Measurements from ENCODE around the gene RBM46. TPM values are rescaled to one million over a fixed set of nuclear protein-coding genes. Genes with fewer than 3 reads are reported as not detected.

The RBM46 gene
- total RNA-seq, 1 experiment from 2014 or later: not detected

DNA sequence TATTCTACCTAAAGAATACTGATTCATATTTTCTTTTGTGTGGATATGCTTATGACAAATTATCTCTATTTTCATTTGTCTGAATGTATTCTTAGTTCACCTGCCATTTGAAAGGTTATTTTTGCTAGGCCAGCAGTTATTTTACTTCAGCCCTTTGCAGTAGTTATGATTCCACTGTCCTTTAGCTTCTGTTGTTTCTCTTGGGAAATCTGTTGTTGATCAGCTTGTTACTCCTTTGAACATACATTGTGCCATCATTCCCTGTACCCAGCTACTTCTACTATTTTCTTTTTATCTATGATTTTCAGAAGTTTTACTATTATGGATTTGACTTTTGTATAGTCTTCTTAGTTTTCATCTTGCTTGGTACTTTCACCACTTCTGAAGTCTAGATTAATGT lies 37.2 kb downstream of the RBM46 start:
- ChIA-PET CTCF (no interaction called here), POLR2A (no interaction called here)
- no peak for DNase-seq (ENCODE audit: low read depth, low spot score)
- H3K9me3 ChIP-seq (ENCODE audit: control insufficient read depth, insufficient read depth, low read depth, low read length): no peaks in the 10 kb centered on the region
- in situ Hi-C loops (cut with HindIII; ENCODE audit: low pct_unique_long_range_greater_than_20kb, low sequenced_read_pairs): no loop called here
- H3K4me3 ChIP-seq (ENCODE audit: low read depth in 2 of 2, low read length in 2 of 2): no peak overlapping the region
- no TSS peak for BruUV-seq (replicated peaks)
- intact Hi-C loops (cut with micrococcal nuclease; ENCODE audit: unreplicated experiment): no loop called here
- ATAC-seq: no peak
- H3K36me3 ChIP-seq (ENCODE audit: control insufficient read depth, insufficient read depth, low read length): no peaks in the 10 kb centered on the region
- TF ChIP-seq SIN3A (IDR thresholded peaks at IDR 0.05; ENCODE audit: borderline replicate concordance, insufficient read depth, low read depth, low read length): no peak
- TF ChIP-seq, protein P1, sequence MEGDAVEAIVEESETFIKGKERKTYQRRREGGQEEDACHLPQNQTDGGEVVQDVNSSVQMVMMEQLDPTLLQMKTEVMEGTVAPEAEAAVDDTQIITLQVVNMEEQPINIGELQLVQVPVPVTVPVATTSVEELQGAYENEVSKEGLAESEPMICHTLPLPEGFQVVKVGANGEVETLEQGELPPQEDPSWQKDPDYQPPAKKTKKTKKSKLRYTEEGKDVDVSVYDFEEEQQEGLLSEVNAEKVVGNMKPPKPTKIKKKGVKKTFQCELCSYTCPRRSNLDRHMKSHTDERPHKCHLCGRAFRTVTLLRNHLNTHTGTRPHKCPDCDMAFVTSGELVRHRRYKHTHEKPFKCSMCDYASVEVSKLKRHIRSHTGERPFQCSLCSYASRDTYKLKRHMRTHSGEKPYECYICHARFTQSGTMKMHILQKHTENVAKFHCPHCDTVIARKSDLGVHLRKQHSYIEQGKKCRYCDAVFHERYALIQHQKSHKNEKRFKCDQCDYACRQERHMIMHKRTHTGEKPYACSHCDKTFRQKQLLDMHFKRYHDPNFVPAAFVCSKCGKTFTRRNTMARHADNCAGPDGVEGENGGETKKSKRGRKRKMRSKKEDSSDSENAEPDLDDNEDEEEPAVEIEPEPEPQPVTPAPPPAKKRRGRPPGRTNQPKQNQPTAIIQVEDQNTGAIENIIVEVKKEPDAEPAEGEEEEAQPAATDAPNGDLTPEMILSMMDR (IDR thresholded peaks at IDR 0.05): no peak
- TF ChIP-seq, protein P2, sequence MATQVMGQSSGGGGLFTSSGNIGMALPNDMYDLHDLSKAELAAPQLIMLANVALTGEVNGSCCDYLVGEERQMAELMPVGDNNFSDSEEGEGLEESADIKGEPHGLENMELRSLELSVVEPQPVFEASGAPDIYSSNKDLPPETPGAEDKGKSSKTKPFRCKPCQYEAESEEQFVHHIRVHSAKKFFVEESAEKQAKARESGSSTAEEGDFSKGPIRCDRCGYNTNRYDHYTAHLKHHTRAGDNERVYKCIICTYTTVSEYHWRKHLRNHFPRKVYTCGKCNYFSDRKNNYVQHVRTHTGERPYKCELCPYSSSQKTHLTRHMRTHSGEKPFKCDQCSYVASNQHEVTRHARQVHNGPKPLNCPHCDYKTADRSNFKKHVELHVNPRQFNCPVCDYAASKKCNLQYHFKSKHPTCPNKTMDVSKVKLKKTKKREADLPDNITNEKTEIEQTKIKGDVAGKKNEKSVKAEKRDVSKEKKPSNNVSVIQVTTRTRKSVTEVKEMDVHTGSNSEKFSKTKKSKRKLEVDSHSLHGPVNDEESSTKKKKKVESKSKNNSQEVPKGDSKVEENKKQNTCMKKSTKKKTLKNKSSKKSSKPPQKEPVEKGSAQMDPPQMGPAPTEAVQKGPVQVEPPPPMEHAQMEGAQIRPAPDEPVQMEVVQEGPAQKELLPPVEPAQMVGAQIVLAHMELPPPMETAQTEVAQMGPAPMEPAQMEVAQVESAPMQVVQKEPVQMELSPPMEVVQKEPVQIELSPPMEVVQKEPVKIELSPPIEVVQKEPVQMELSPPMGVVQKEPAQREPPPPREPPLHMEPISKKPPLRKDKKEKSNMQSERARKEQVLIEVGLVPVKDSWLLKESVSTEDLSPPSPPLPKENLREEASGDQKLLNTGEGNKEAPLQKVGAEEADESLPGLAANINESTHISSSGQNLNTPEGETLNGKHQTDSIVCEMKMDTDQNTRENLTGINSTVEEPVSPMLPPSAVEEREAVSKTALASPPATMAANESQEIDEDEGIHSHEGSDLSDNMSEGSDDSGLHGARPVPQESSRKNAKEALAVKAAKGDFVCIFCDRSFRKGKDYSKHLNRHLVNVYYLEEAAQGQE (IDR thresholded peaks at IDR 0.05; ENCODE audit: insufficient read depth in 1 of 2, low read depth in 2 of 2, low read length in 1 of 2): no peak
- no peak for TF ChIP-seq TCF7L2 (IDR thresholded peaks at IDR 0.05; ENCODE audit: low read depth, low read length)
- no peak for TF ChIP-seq POLR2AphosphoS5 (IDR thresholded peaks at IDR 0.05; ENCODE audit: low read depth, low read length)
- no peaks in the 10 kb centered on the region for H3K4me1 ChIP-seq (ENCODE audit: control insufficient read depth, insufficient read depth, low read length)
- no peak overlapping the region for H3K27ac ChIP-seq (ENCODE audit: low read length)
- H3K27me3 ChIP-seq (ENCODE audit: control insufficient read depth, insufficient read depth, low read length): no peaks in the 10 kb centered on the region

DNA sequence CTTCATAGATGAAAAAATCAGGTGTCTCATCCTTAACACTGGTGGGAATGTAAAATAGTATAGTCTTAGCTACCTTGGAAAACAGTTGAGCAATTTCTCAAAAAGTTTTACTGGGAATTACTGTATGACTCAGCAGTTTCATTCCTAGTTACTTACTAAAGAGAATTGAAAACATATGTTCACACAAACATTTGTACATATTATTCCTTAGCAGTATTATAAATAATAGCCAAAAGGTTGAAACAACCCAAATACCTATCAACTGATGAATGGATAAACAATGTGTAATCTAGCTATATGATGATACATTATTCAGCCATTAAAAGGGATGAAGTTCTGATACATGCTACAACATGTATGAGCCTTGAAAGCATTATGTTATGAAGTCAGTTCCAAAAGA lies 41.7 kb downstream of the RBM46 start:
- ATAC-seq (no peak), DNase-seq (ENCODE audit: low read depth, low spot score) (no peak)
- TF ChIP-seq TCF7L2 (IDR thresholded peaks at IDR 0.05; ENCODE audit: low read depth, low read length) (no peak), POLR2AphosphoS5 (IDR thresholded peaks at IDR 0.05; ENCODE audit: low read depth, low read length) (no peak), SIN3A (IDR thresholded peaks at IDR 0.05; ENCODE audit: borderline replicate concordance, insufficient read depth, low read depth, low read length) (no peak)
- TF ChIP-seq, protein P2 (IDR thresholded peaks at IDR 0.05; ENCODE audit: insufficient read depth in 1 of 2, low read depth in 2 of 2, low read length in 1 of 2): no peak
- TF ChIP-seq, protein P1 (IDR thresholded peaks at IDR 0.05): no peak
- in situ Hi-C loops (cut with HindIII; ENCODE audit: low pct_unique_long_range_greater_than_20kb, low sequenced_read_pairs) (no loop called here), intact Hi-C loops (cut with micrococcal nuclease; ENCODE audit: unreplicated experiment) (no loop called here)
- POLR2A ChIA-PET: interaction anchor here (0.7 kb wide), 1 partner anchor 236 kb away, joined by 3 read pairs; no protein-coding TSS in a partner anchor
- Histone ChIP-seq H3K9me3 (ENCODE audit: control insufficient read depth, insufficient read depth, low read depth, low read length) (no peaks in the 10 kb centered on the region), H3K36me3 (ENCODE audit: control insufficient read depth, insufficient read depth, low read length) (no peaks in the 10 kb centered on the region), H3K27ac (ENCODE audit: low read length) (no peak overlapping the region), H3K4me1 (ENCODE audit: control insufficient read depth, insufficient read depth, low read length) (no peaks in the 10 kb centered on the region), H3K4me3 (ENCODE audit: low read depth in 2 of 2, low read length in 2 of 2) (no peak overlapping the region), H3K27me3 (ENCODE audit: control insufficient read depth, insufficient read depth, low read length) (no peaks in the 10 kb centered on the region)
- no TSS peak for BruUV-seq (replicated peaks)
- CTCF ChIA-PET: no interaction called here

Measured in Panc1 (cell line).